CD4-positive, CD25-positive, alpha-beta regulatory T cell (primary cell): ENCODE results near the gene TNFSF18. TPM values are rescaled to one million over a fixed set of nuclear protein-coding genes. Genes with fewer than 3 reads are reported as not detected.

ENCODE experiments used
- ATAC-seq, 2 donors: fragments of 150-1000 bp; cut with Tn5 transposase; one replicate each; pipeline ENCODE4 v1.10.0; 2021; ENCODE audit warnings: low read depth in 2 of 2, moderate number of reproducible peaks in 2 of 2, moderate library complexity in 1 of 2
- DNase-seq, 3 donors: peaks; one replicate each; pipeline versions ENCODE4 v3.0.0 to v3.0.0-alpha.2; 2012 to 2022; ENCODE audit warnings: mixed read lengths in 1 of 3
- H3K27ac ChIP-seq: one replicate; pipeline ENCODE4 v1.7.0; 2013; ENCODE audit warnings: mild to moderate bottlenecking, low read length; ENCODE audit not compliant: insufficient read depth, poor library complexity, severe bottlenecking
- H3K27me3 ChIP-seq: one replicate; pipeline ENCODE4 v1.7.0; 2013; ENCODE audit warnings: low read length; ENCODE audit not compliant: control insufficient read depth, insufficient read depth
- H3K36me3 ChIP-seq: one replicate; pipeline ENCODE4 v1.7.0; 2013; ENCODE audit warnings: mild to moderate bottlenecking, low read length, moderate library complexity; ENCODE audit not compliant: control insufficient read depth, insufficient read depth
- H3K4me1 ChIP-seq: 2 replicates; pipeline ENCODE4 v1.7.0; 2013; ENCODE audit warnings: mild to moderate bottlenecking, low read length; ENCODE audit not compliant: insufficient read depth, control insufficient read depth, poor library complexity, severe bottlenecking
- H3K4me3 ChIP-seq: one replicate; pipeline ENCODE4 v1.7.0; 2013; ENCODE audit warnings: low read depth, mild to moderate bottlenecking, low read length, moderate library complexity
- H3K9me3 ChIP-seq, 2 experiments: 1 replicate in 1 of 2; 2 replicates in 1 of 2; pipeline ENCODE4 v1.7.0; 2013; ENCODE audit warnings: low read length in 2 of 2, mild to moderate bottlenecking in 1 of 2, moderate library complexity in 1 of 2; ENCODE audit not compliant: control insufficient read depth in 2 of 2
- H3K27ac Mint-ChIP-seq, 3 donors: one replicate each; pipeline ENCODE4 v1.8.0; 2020 to 2022; ENCODE audit warnings: mild to moderate bottlenecking in 3 of 3, mixed read lengths in 3 of 3, moderate library complexity in 2 of 3
- H3K27me3 Mint-ChIP-seq: one replicate; pipeline ENCODE4 v1.8.0; 2022; ENCODE audit warnings: mild to moderate bottlenecking, mixed read lengths
- H3K36me3 Mint-ChIP-seq: one replicate; pipeline ENCODE4 v1.8.0; 2020; ENCODE audit warnings: mixed read lengths
- H3K4me1 Mint-ChIP-seq, 4 donors: one replicate each; pipeline ENCODE4 v1.8.0; 2020 to 2022; ENCODE audit warnings: mixed read lengths in 4 of 4, mild to moderate bottlenecking in 1 of 4
- H3K4me3 Mint-ChIP-seq, 4 donors: one replicate each; pipeline ENCODE4 v1.8.0; 2020 to 2022; ENCODE audit warnings: mild to moderate bottlenecking in 4 of 4, mixed read lengths in 4 of 4, moderate library complexity in 3 of 4
- H3K9me3 Mint-ChIP-seq, 7 donors: one replicate each; pipeline ENCODE4 v1.8.0; 2020 to 2022; ENCODE audit warnings: mixed read lengths in 7 of 7, mild to moderate bottlenecking in 3 of 7, moderate library complexity in 2 of 7
- polyA plus RNA-seq, 4 donors: library from polyadenylated mRNA; unstranded; fragments of 300-500 nt; fragmentation: Illumina TruSeq; gene quantifications; one replicate each; pipeline ENCODE4 v1.2.3, GENCODE V29; 2021
- total RNA-seq: library from RNA; stranded (reverse); gene quantifications from one replicate; pipeline ENCODE4 v1.2.3, GENCODE V29; 2022

Gene TNFSF18
- total and polyA plus RNA-seq, 5 donors from 2014 or later = not detected

DNA sequence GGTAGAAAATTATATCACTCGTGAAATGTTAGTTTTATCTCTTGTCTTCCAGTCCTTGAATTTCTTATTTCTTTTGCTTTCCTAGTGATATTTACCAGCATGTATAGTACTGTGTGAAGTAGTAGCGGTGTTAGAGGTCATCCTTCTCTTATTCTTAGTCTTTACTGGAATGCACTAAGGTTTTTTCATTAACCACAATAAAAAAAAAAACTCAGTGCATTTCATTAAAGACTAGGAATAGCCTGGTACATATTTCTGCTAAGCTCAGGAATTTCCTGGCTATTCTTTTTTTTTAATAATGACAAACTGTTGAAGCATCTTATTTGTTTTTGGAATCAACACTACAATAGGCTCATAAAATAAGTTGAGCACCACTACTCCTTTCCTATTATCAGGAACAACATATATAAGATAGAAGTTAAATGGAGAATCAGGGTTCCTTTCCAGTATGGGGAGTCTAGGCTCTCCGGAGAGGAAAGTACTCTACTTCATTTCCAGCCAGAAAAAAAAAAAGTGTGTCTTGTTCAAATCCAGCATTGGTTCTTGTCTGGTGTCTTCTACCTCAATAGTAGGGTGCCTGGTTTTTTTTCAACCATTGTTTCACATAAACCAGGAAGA lies 60.0 kb downstream of the TNFSF18 start:
- H3K4me3 ChIP-seq = no peak overlapping the region
- H3K4me1 ChIP-seq = no peaks in the 10 kb centered on the region
- H3K27ac ChIP-seq = no peak overlapping the region
- Mint-ChIP-seq H3K27ac (no peak overlapping the region), H3K9me3 (peaks cover 0 to 4% (median 1%) of the 10 kb centered on the region in 7 donors), H3K36me3 (no peaks in the 10 kb centered on the region), H3K4me1 (no peaks in the 10 kb centered on the region), H3K4me3 (peak overlapping the region in 1 of 4 donors; percentile 28), H3K27me3 (peaks cover 7% of the 10 kb centered on the region)
- no peaks in the 10 kb centered on the region for H3K9me3 ChIP-seq
- DNase-seq (no peak), ATAC-seq (no peak)
- no peaks in the 10 kb centered on the region for H3K36me3 ChIP-seq
- peaks cover 7% of the 10 kb centered on the region for H3K27me3 ChIP-seq

Other genes with a start within 250 kb of the TNFSF18 start
- gene TNFSF4, start 156.4 kb upstream of the TNFSF18 start, total RNA-seq = 2.9 TPM
- under 1 TPM; 0.18 to 0.46 (median 0.41) TPM for gene TNFSF4, start 156.4 kb upstream of the TNFSF18 start, polyA plus RNA-seq